HepG2 (cell line): ENCODE data around the gene RMRP. TPM values are rescaled to one million over a fixed set of nuclear protein-coding genes. Genes with fewer than 3 reads are reported as not detected.

ENCODE experiments used
- ATAC-seq: fragments of 200-7000 bp; cut with Tn5 transposase; 3 replicates; pipeline ENCODE4 v1.9.1; 2020; ENCODE audit warnings: mild to moderate bottlenecking, moderate library complexity
- BruUV-seq: library from RNA; stranded (reverse); fragments of 400-500 nt; replicated peaks from 2 replicates; lab custom pipeline; 2021; lab: Mats Ljungman, UMichigan
- CTCF ChIA-PET: fragments of 300-600 bp; formaldehyde crosslinking; extraction: SDS; loops from one replicate; lab custom pipeline; 2021; ENCODE audit warnings: low total read pairs, inconsistent platforms, low intra/inter-chr PET ratio; lab: Yijun Ruan, JAX
- POLR2A ChIA-PET: fragments of 350-600 bp; sonication (Branson Sonifier 250); formaldehyde crosslinking; loops from one replicate; lab custom pipeline; 2020; ENCODE audit warnings: antibody characterized with exemption, inconsistent platforms; lab: Yijun Ruan, JAX
- DNase-seq: peaks from one replicate; pipeline ENCODE4 v3.0.0-alpha.2; 2015; ENCODE audit warnings: low spot score
- FAIRE-seq: peaks from 3 replicates; lab custom pipeline; 2011; peaks lifted over from hg19 to GRCh38; lab: Jason Lieb, UNC
- H2AFZ ChIP-seq: one replicate; pipeline ENCODE4 v1.6.1; 2011; ENCODE audit warnings: low read length, inconsistent platforms
- H3K27ac ChIP-seq: fragments of 300-600 bp; 3 replicates; pipeline ENCODE4 v1.8.0; 2011; ENCODE audit warnings: mixed run types, mild to moderate bottlenecking, mixed read lengths, low read length, inconsistent platforms; ENCODE audit not compliant: insufficient read depth; ENCODE audit errors: extremely low read length
- H3K27me3 ChIP-seq, 2 experiments: fragments of 200-600 bp in 1 of 2; 2 replicates in 1 of 2; 3 replicates in 1 of 2; pipeline versions ENCODE4 v1.6.0 to v1.8.0; 2011; ENCODE audit warnings: low read length in 2 of 2, mild to moderate bottlenecking in 2 of 2, moderate library complexity in 2 of 2, inconsistent platforms in 1 of 2; ENCODE audit not compliant: insufficient read depth in 2 of 2, control insufficient read depth in 1 of 2
- H3K36me3 ChIP-seq, 2 experiments: fragments of 200-600 bp in 1 of 2; replicated peaks in 1 of 2; 2 replicates in 1 of 2; 3 replicates in 1 of 2; pipeline versions ENCODE4 v1.5.1 to v1.8.0; 2011; ENCODE audit warnings: low read length in 2 of 2, inconsistent platforms in 1 of 2; ENCODE audit not compliant: insufficient read depth in 2 of 2, control insufficient read depth in 1 of 2
- H3K4me1 ChIP-seq: 2 replicates; pipeline ENCODE4 v1.5.1; 2012; ENCODE audit warnings: low read length, inconsistent platforms; ENCODE audit not compliant: insufficient read depth
- H3K4me2 ChIP-seq: 2 replicates; pipeline ENCODE4 v1.6.0; 2011; ENCODE audit warnings: low read depth, low read length, inconsistent platforms
- H3K4me3 ChIP-seq, 3 experiments: fragments of 200-600 bp in 1 of 3; sonication (generic), shearing (Covaris generic) in 1 of 3; replicated peaks in 1 of 3; 2 replicates each; pipeline ENCODE4 v1.5.1; 2011 to 2016; ENCODE audit warnings: low read length in 3 of 3, inconsistent platforms in 2 of 3, low read depth in 2 of 3, mild to moderate bottlenecking in 2 of 3, control low read depth in 1 of 3, mixed read lengths in 1 of 3; ENCODE audit not compliant: insufficient read depth in 1 of 3
- H3K79me2 ChIP-seq: one replicate; pipeline ENCODE4 v1.6.1; 2011; ENCODE audit warnings: low read length, inconsistent platforms; ENCODE audit not compliant: insufficient read depth
- H3K9ac ChIP-seq: 2 replicates; pipeline ENCODE4 v1.6.0; 2011; ENCODE audit warnings: mild to moderate bottlenecking, low read depth, low read length, inconsistent platforms; ENCODE audit not compliant: insufficient read depth
- H3K9me3 ChIP-seq: 2 replicates; pipeline ENCODE4 v1.5.1; 2012; ENCODE audit warnings: mild to moderate bottlenecking, low read length
- H4K20me1 ChIP-seq: 2 replicates; pipeline ENCODE4 v1.6.0; 2011; ENCODE audit warnings: inconsistent platforms, mild to moderate bottlenecking, low read length, moderate library complexity; ENCODE audit not compliant: insufficient read depth
- BHLHE40 ChIP-seq: IDR thresholded peaks from 2 replicates; pipeline ENCODE4 v1.6.1; 2011; ENCODE audit warnings: low read length, improper control_type of control experiment
- CENPX ChIP-seq: sonication (generic); formaldehyde crosslinking; IDR thresholded peaks from 2 replicates; pipeline ENCODE4 v1.9.0; 2021; ENCODE audit warnings: mild to moderate bottlenecking, missing genetic modification reagents, moderate library complexity
- GMEB1 ChIP-seq: sonication (generic); formaldehyde crosslinking; IDR thresholded peaks from 2 replicates; pipeline ENCODE4 v1.5.1; 2020; ENCODE audit warnings: missing genetic modification reagents, mild to moderate bottlenecking, borderline replicate concordance
- KLF16 ChIP-seq, 2 experiments: sonication (generic) in 1 of 2; formaldehyde crosslinking in 1 of 2; IDR thresholded peaks; 2 replicates each; pipeline versions ENCODE4 v1.6.1 to v1.8.0; 2016 to 2023; ENCODE audit warnings: missing genetic modification reagents in 2 of 2, missing compliant biosample characterization in 1 of 2
- LBX2 ChIP-seq: sonication (generic); formaldehyde crosslinking; IDR thresholded peaks from 2 replicates; pipeline ENCODE4 v1.5.0; 2020; ENCODE audit warnings: missing genetic modification reagents, mild to moderate bottlenecking, borderline replicate concordance
- MAF1 ChIP-seq: sonication (generic); formaldehyde crosslinking; IDR thresholded peaks from 2 replicates; pipeline ENCODE4 v1.5.0; 2020; ENCODE audit warnings: missing genetic modification reagents, borderline replicate concordance
- MED1 ChIP-seq: sonication (generic); formaldehyde crosslinking; IDR thresholded peaks from 2 replicates; pipeline ENCODE4 v1.4.0; 2020; ENCODE audit warnings: missing genetic modification reagents
- SMC3 ChIP-seq: IDR thresholded peaks from 2 replicates; pipeline ENCODE4 v1.6.1; 2011; ENCODE audit warnings: low read length, improper control_type of control experiment
- TARDBP ChIP-seq: sonication (generic); formaldehyde crosslinking; IDR thresholded peaks from 2 replicates; pipeline ENCODE4 v1.8.0; 2022; ENCODE audit warnings: mild to moderate bottlenecking, missing genetic modification reagents
- TMF1 ChIP-seq: sonication (generic); formaldehyde crosslinking; IDR thresholded peaks from 2 replicates; pipeline ENCODE4 v1.8.1; 2022; ENCODE audit warnings: low read depth, missing genetic modification reagents
- ZBTB14 ChIP-seq: sonication (generic); formaldehyde crosslinking; IDR thresholded peaks from 2 replicates; pipeline ENCODE4 v1.4.0; 2020; ENCODE audit warnings: missing genetic modification reagents
- ZBTB3 ChIP-seq: sonication (generic); formaldehyde crosslinking; IDR thresholded peaks from 2 replicates; pipeline ENCODE4 v1.4.0; 2020; ENCODE audit warnings: low read depth, mild to moderate bottlenecking, moderate library complexity, missing genetic modification reagents, borderline replicate concordance
- ZBTB34 ChIP-seq: sonication (generic); formaldehyde crosslinking; IDR thresholded peaks from 2 replicates; pipeline ENCODE4 v1.8.0; 2022; ENCODE audit warnings: mild to moderate bottlenecking, missing genetic modification reagents
- ZNF124 ChIP-seq: sonication (generic); formaldehyde crosslinking; IDR thresholded peaks from 2 replicates; pipeline ENCODE4 v1.4.0; 2020; ENCODE audit warnings: missing genetic modification reagents
- ZNF331 ChIP-seq: sonication (generic); formaldehyde crosslinking; IDR thresholded peaks from 2 replicates; pipeline ENCODE4 v1.4.0; 2020; ENCODE audit warnings: missing genetic modification reagents
- ZNF670 ChIP-seq: sonication (generic); formaldehyde crosslinking; IDR thresholded peaks from 2 replicates; pipeline ENCODE4 v1.8.0; 2022; ENCODE audit warnings: mild to moderate bottlenecking, missing genetic modification reagents, borderline replicate concordance
- WGBS: methylation state at CpG from one replicate; pipeline ENCODE4 v1.1.6; 2017; ENCODE audit warnings: low lambda C conversion rate; 5-methylcytosine and 5-hydroxymethylcytosine counted together
- in situ Hi-C: cut with HindIII; loops from 2 replicates; pipeline ENCODE4 v1.10.0; 2017; ENCODE audit warnings: low pct_unique_long_range_greater_than_20kb; ENCODE audit not compliant: extremely low pct_ligation_motif_present
- intact Hi-C: fragments of 100-400 bp; cut with micrococcal nuclease; formaldehyde crosslinking; loops from one replicate; pipeline ENCODE4 v1.10.0; 2022; ENCODE audit not compliant: unreplicated experiment
- polyA plus RNA-seq, 8 experiments: library from polyadenylated mRNA; depleted of rRNA in 3 of 8; stranded (reverse) in 7 of 8; unstranded in 1 of 8; fragments of >200 nt; fragmentation: Illumina TruSeq in 4 of 8; extraction: Trizol in 4 of 8; gene quantifications; 2 replicates each; pipeline versions ENCODE4 v1.2.1 to v1.2.3, GENCODE V29; 2011 to 2016; ENCODE audit warnings: low read depth in 4 of 8, missing spikeins in 1 of 8, mixed read lengths in 1 of 8; ENCODE audit not compliant: insufficient read depth in 1 of 8
- total RNA-seq, 5 experiments: library from RNA; depleted of rRNA; stranded (reverse); fragments of >200 nt; fragmentation: Illumina TruSeq; extraction: Trizol; gene quantifications; 2 replicates each; pipeline ENCODE4 v1.2.3, GENCODE V29; 2016; ENCODE audit warnings: low read depth in 1 of 5

RMRP gene
- total and polyA plus RNA-seq, 2 of the 13 experiments (the other 11 are each of a cell fraction or from before 2014, with no cell fraction given), result 51.4 to 4,025 TPM

GRCh38 chr9:35665471-35665818 is 7.6 kb upstream of the RMRP start (continued):
- TF ChIP-seq ZNF124 (CRISPR knock-in tag), result no peak

- Histone ChIP-seq H3K9ac (peak within 1 kb of the TSS; percentile 83), H3K4me2 (peak within 1 kb of the TSS; percentile 82), H3K79me2 (peaks cover 10% of the 10 kb centered on the region), H3K9me3 (no peaks in the 10 kb centered on the region), H2AFZ (no peak within 1 kb of the TSS), H3K27me3 (no peaks in the 10 kb centered on the region), H3K27ac (peak within 1 kb of the TSS; percentile 73), H3K36me3 (peaks cover 8 to 10% of the 10 kb centered on the region in 2 experiments; a peak in 3 of 5 replicates), H3K4me1 (peaks cover 80% of the 10 kb centered on the region), H3K4me3 (peak within 1 kb of the TSS; percentile 64 to 85 (median 78)), H4K20me1 (no peaks in the 10 kb centered on the region)
- in situ Hi-C loops, result loop anchor here (5.0 kb wide), 2 partner anchors 32 to 62 kb away; no protein-coding TSS in a partner anchor
- intact Hi-C loops, result no loop called here
- DNase-seq (peak; percentile 81), ATAC-seq (peak; percentile 83), FAIRE-seq (peak; percentile 63)
- BruUV-seq, result TSS peak; percentile 58
- CTCF ChIA-PET, result interaction anchor here (1.6 kb wide), 1 partner anchor 32 kb away, joined by 5 read pairs; no protein-coding TSS in a partner anchor
- 5% methylated on average over 17 of the region's 58 CpGs for WGBS
- POLR2A ChIA-PET, result interaction anchor here (0.9 to 2.5 kb wide), 13 partner anchors 9 to 84 kb away, joined by 3 to 24 read pairs (median 5); partner anchors contain the start of genes CA9, CREB3, GBA2 and RGP1
- no peak for TF ChIP-seq ZBTB3
- peak; percentile 60; the same call in 1 of the 2 replicates for TF ChIP-seq MAF1
- TF ChIP-seq TARDBP, result peak; percentile 59; the same call in 1 of the 2 replicates
- TF ChIP-seq TMF1 (CRISPR knock-in tag), result peak; percentile 85; the same call in 1 of the 2 replicates
- TF ChIP-seq ZBTB14 (CRISPR knock-in tag), result peak; percentile 56; the same call in 1 of the 2 replicates
- TF ChIP-seq ZNF670 (CRISPR knock-in tag), result 0 out of 2 replicates have a peak, but pooled peaks have one; percentile 84
- peak in 1 of 2 experiments; percentile 96; a peak in 2 of 4 replicates for TF ChIP-seq KLF16 (CRISPR knock-in tag; IDR thresholded peaks at IDR 0.05)
- TF ChIP-seq CENPX (CRISPR knock-in tag), result no peak
- no peak for TF ChIP-seq SMC3
- TF ChIP-seq GMEB1 (CRISPR knock-in tag), result peak; percentile 81; the same call in 1 of the 2 replicates
- TF ChIP-seq MED1, result peak; percentile 78
- TF ChIP-seq ZNF331 (CRISPR knock-in tag), result peak; percentile 76
- peak; percentile 26; the same call in 1 of the 2 replicates for TF ChIP-seq ZBTB34
- TF ChIP-seq LBX2 (CRISPR knock-in tag), result 0 out of 2 replicates have a peak, but pooled peaks have one; percentile 29
- no peak for TF ChIP-seq BHLHE40
Measured at GRCh38 chr9:35664531-35665470, 7.0 kb upstream of the RMRP start, which contains the start of gene ARHGEF39. TSS of gene ARHGEF39 (minus strand) at chr9:35665195. CDS start at chr9:35665169, 26 bp downstream.
